Coronary artery (tissue), 2 donors: ENCODE results near the gene MAP4K4.

Experiments
- DNase-seq: peaks from one replicate; pipeline ENCODE4 v3.0.0-alpha.2; 2017; ENCODE audit warnings: low spot score
- H3K27ac ChIP-seq, 2 donors: fragments of 200-600 bp; sonication (generic); one replicate each; pipeline ENCODE4 v1.5.1; 2016 to 2019
- H3K4me3 ChIP-seq: fragments of 200-600 bp; sonication (generic); 2 replicates; pipeline ENCODE4 v1.5.1; 2016; ENCODE audit warnings: mild to moderate bottlenecking, moderate library complexity
- TF ChIP-seq, protein P1 (sequence below): fragments of 200-600 bp; sonication (generic); IDR thresholded peaks from one replicate; pipeline ENCODE4 v1.5.1; 2019; ENCODE audit warnings: antibody characterized with exemption

Gene MAP4K4

GRCh38 chr2:101710036-101710435, 12.5 kb downstream of the MAP4K4 start:
- Histone ChIP-seq H3K4me3 (no peak overlapping the region), H3K27ac (no peak overlapping the region)
- TF ChIP-seq, protein P1, sequence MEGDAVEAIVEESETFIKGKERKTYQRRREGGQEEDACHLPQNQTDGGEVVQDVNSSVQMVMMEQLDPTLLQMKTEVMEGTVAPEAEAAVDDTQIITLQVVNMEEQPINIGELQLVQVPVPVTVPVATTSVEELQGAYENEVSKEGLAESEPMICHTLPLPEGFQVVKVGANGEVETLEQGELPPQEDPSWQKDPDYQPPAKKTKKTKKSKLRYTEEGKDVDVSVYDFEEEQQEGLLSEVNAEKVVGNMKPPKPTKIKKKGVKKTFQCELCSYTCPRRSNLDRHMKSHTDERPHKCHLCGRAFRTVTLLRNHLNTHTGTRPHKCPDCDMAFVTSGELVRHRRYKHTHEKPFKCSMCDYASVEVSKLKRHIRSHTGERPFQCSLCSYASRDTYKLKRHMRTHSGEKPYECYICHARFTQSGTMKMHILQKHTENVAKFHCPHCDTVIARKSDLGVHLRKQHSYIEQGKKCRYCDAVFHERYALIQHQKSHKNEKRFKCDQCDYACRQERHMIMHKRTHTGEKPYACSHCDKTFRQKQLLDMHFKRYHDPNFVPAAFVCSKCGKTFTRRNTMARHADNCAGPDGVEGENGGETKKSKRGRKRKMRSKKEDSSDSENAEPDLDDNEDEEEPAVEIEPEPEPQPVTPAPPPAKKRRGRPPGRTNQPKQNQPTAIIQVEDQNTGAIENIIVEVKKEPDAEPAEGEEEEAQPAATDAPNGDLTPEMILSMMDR = no peak
- DNase-seq = no peak

GRCh38 chr2:101710471-101711318, 13.2 kb downstream of the MAP4K4 start:
- TF ChIP-seq, protein P1 = no peak
- no peak overlapping the region for H3K27ac ChIP-seq
- no peak for DNase-seq

DNA sequence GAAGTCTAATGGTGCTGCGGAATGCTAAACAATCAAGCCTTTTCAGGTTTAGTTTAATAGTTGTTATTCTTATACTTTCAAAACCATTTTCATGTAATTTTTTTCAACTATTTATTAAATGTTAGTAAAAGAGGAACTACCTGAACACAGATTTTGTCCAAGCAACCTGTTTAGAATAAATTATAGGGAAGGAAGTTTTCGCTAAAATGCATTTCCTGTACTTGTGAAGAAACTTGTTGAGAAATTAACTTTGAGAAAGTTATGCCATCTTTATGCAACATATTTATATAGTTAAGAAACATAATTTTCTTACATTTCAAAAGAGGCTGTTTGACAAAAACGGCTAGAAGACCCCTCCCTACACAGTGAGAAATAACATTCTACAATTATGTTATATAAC, 16.6 kb downstream of the MAP4K4 start:
- no peak overlapping the region for H3K27ac ChIP-seq
- TF ChIP-seq, protein P1 = no peak
- no peak overlapping the region for H3K4me3 ChIP-seq
- DNase-seq = no peak

More at GRCh38 chr2:101710471-101711318, 13.2 kb downstream of the MAP4K4 start:
- no peak overlapping the region for H3K4me3 ChIP-seq

DNA sequence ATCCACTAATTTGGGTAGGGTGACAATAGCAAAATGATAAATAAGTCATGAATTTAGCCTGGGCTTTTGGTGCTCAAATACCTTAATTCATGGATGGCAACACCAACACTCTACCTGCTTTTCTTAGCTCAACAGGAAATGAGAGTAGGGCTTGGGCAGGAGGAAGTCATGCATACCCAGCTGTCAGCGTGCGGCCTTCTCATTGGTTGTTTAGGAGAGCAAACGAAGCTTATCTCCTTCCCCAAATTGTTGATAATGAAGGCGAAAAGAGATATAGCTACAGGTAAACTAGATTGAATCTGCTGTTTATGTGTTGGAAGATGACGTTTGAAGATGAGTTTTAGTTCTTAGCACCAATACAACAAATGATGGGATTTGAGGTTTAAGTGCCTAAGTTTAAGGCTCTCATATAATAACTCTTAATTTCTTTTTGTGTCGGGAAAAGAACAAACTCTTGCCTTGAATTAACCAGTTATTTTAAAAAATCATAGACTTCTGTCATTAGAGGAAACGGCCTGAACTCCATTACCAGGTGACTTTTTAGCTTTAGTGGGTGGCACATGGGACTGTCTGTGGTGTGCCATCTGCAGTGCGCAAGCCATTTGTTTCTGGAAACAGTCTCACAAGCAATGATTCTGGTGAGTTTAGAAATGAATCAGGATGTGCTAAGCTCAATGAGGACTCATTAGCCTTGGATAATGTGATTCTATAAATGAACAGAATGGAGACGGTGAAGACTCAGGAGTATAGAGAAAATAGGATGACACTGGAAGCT, 19.8 kb downstream of the MAP4K4 start:
- H3K4me3 ChIP-seq = no peak overlapping the region
- no peak overlapping the region for H3K27ac ChIP-seq
- TF ChIP-seq, protein P1 = no peak
- no peak for DNase-seq

DNA sequence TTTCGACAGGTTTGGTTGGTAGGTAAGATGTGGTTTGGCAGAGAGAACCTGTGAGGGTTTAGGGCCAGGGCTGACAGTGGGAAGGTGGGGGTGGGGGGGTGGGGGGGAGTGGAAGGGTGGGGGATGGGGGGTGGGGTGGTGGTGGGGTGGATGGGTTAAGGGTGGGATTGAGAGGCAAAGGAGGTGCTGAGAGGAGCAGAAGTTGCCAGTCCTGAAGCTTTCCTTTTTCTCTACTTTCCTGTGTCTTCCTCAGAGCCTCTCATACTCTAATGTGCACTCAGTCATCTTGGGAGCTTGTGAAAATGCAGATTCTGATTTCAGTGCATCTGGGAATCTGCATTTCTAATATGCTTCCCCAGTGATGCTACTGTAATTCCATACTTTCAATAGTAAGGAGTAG, 21.0 kb downstream of the MAP4K4 start:
- Histone ChIP-seq H3K4me3 (no peak overlapping the region), H3K27ac (no peak overlapping the region)
- TF ChIP-seq, protein P1 = no peak
- no peak for DNase-seq

DNA sequence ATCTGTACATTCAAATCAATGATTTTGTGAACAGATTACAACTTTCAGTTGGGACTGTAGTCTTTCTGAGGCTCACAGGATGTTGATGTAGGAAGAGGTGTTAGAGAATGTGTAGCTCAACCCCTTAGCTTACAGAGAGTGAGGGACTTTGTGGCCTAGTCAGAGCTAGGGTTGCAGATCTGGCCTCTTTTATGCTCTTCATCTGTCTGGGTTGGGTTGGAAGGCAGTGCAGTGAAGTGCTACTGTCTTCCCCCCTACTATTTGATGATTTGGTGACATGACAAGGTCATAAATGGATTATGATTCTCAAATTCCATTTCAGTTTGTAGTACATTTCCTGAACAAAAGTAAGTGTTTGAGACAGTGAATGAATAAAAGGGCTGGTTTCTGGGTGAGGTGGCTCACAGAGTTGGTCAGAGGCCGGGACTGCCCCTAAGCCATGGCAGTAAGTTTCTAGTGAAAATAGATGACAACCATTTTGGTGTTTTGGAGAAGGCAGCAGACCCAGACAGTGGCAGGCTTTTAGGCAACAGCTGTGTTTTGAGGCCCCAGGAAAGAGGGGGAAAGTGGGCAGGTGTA, 21.6 kb downstream of the MAP4K4 start:
- TF ChIP-seq, protein P1 = no peak
- no peak for DNase-seq
- Histone ChIP-seq H3K4me3 (no peak overlapping the region), H3K27ac (no peak overlapping the region)
